HCT116 (cell line): ENCODE data around the gene ORC4. TPM values are rescaled to one million over a fixed set of nuclear protein-coding genes. Genes with fewer than 3 reads are reported as not detected.

Experiments used
- ATAC-seq: fragments of 200-7000 bp; cut with Tn5 transposase; 2 replicates; pipeline ENCODE4 v1.9.1; 2020; ENCODE audit warnings: mild to moderate bottlenecking, moderate library complexity
- BruUV-seq: library from RNA; stranded (reverse); fragments of 400-500 nt; replicated peaks from 2 replicates; lab custom pipeline; 2021; lab: Mats Ljungman, UMichigan
- CTCF ChIA-PET: fragments of 300-600 bp; sonication (Branson Sonifier 250); formaldehyde crosslinking; loops from one replicate; lab custom pipeline; 2021; ENCODE audit warnings: antibody characterized with exemption; lab: Charles Lee
- POLR2A ChIA-PET: fragments of 300-600, 350-600 bp; sonication (Branson Sonifier 250); formaldehyde crosslinking; loops from one replicate; lab custom pipeline; 2021; ENCODE audit warnings: antibody characterized with exemption; lab: Charles Lee
- RAD21 ChIA-PET, 2 experiments: fragments of 300-600 bp; sonication (Branson Sonifier 250); formaldehyde crosslinking; loops; one replicate each; lab custom pipeline; 2023; ENCODE audit warnings: low total read pairs in 2 of 2; ENCODE audit not compliant: uncharacterized antibody in 2 of 2, unreplicated experiment in 2 of 2, low non-redundant PET in 1 of 2; lab: Charles Lee
- DNase-seq: peaks from one replicate; pipeline ENCODE4 v3.0.0-alpha.2; 2010; ENCODE audit warnings: low read depth, low spot score
- H2AFZ ChIP-seq: fragments of 200-600 bp; shearing (Covaris generic), sonication (generic); 2 replicates; pipeline ENCODE4 v1.6.1; 2017; ENCODE audit warnings: low read depth, mixed run types, mixed read lengths, antibody characterized with exemption, low read length; ENCODE audit not compliant: poor library complexity, severe bottlenecking
- H3K27ac ChIP-seq: 2 replicates; pipeline ENCODE4 v1.5.1; 2012; ENCODE audit warnings: low read depth, low read length
- H3K27me3 ChIP-seq: fragments of 200-600 bp; sonication (generic); 2 replicates; pipeline ENCODE4 v1.6.1; 2016; ENCODE audit warnings: mixed run types, low read length, mixed read lengths; ENCODE audit not compliant: insufficient read depth
- H3K36me3 ChIP-seq, 2 experiments: fragments of 200-500 bp in 1 of 2; fragments of 200-600 bp in 1 of 2; sonication (Bioruptor generic) in 1 of 2; sonication (generic) in 1 of 2; 2 replicates each; pipeline versions ENCODE4 v1.5.1 to v1.6.1; 2014 to 2016; ENCODE audit warnings: low read length in 2 of 2, inconsistent platforms in 1 of 2, mixed read lengths in 1 of 2, mixed run types in 1 of 2; ENCODE audit not compliant: insufficient read depth in 2 of 2, control insufficient read depth in 1 of 2
- H3K4me1 ChIP-seq, 2 experiments: fragments of 200-600 bp in 1 of 2; sonication (generic) in 1 of 2; 2 replicates each; pipeline versions ENCODE4 v1.5.1 to v1.6.1; 2012 to 2017; ENCODE audit warnings: low read length in 2 of 2, inconsistent platforms in 1 of 2, mild to moderate bottlenecking in 1 of 2, mixed read lengths in 1 of 2, mixed run types in 1 of 2, moderate library complexity in 1 of 2; ENCODE audit not compliant: insufficient read depth in 2 of 2, control insufficient read depth in 1 of 2
- H3K4me2 ChIP-seq: fragments of 200-600 bp; sonication (generic); 2 replicates; pipeline ENCODE4 v1.6.1; 2017; ENCODE audit warnings: mixed run types, low read length, mixed read lengths
- H3K4me3 ChIP-seq, 2 experiments: fragments of 200-600 bp in 1 of 2; sonication (generic) in 1 of 2; replicated peaks in 1 of 2; 2 replicates each; pipeline ENCODE4 v1.5.1; 2011 to 2016; ENCODE audit warnings: low read length in 2 of 2, control low read depth in 1 of 2, low read depth in 1 of 2, mild to moderate bottlenecking in 1 of 2, mixed read lengths in 1 of 2, mixed run types in 1 of 2
- H3K79me2 ChIP-seq: fragments of 200-600 bp; sonication (generic); 2 replicates; pipeline ENCODE4 v1.6.1; 2017; ENCODE audit warnings: mild to moderate bottlenecking, mixed run types, low read length, moderate library complexity, mixed read lengths; ENCODE audit not compliant: insufficient read depth
- H3K9ac ChIP-seq: fragments of 200-600 bp; sonication (generic); 2 replicates; pipeline ENCODE4 v1.6.1; 2016; ENCODE audit warnings: low read length, mixed read lengths
- H3K9me2 ChIP-seq: fragments of 200-600 bp; sonication (generic), shearing (Covaris generic); 2 replicates; pipeline ENCODE4 v1.6.1; 2017; ENCODE audit warnings: mixed run types, mild to moderate bottlenecking, moderate library complexity; ENCODE audit not compliant: insufficient read depth
- H3K9me3 ChIP-seq, 2 experiments: fragments of 200-500 bp in 1 of 2; fragments of 200-600 bp in 1 of 2; sonication (Bioruptor generic) in 1 of 2; sonication (generic) in 1 of 2; 2 replicates each; pipeline ENCODE4 v1.6.1; 2014 to 2017; ENCODE audit warnings: low read length in 2 of 2, mixed read lengths in 2 of 2, inconsistent platforms in 1 of 2, low read depth in 1 of 2, mild to moderate bottlenecking in 1 of 2, mixed run types in 1 of 2, moderate library complexity in 1 of 2; ENCODE audit not compliant: control insufficient read depth in 1 of 2, insufficient read depth in 1 of 2
- H4K20me1 ChIP-seq: fragments of 200-600 bp; sonication (generic), shearing (Covaris generic); 2 replicates; pipeline ENCODE4 v1.6.1; 2017; ENCODE audit warnings: mixed run types, mild to moderate bottlenecking, moderate library complexity; ENCODE audit not compliant: insufficient read depth
- ATF3 ChIP-seq: IDR thresholded peaks from 2 replicates; pipeline ENCODE4 v1.6.1; 2012
- CBX3 ChIP-seq: IDR thresholded peaks from 2 replicates; pipeline ENCODE4 v1.6.1; 2012; ENCODE audit warnings: low read depth
- CEBPB ChIP-seq: IDR thresholded peaks from 2 replicates; pipeline ENCODE4 v1.6.1; 2012; ENCODE audit warnings: low read depth
- CTCF ChIP-seq, 3 experiments: fragments of 200-600 bp in 1 of 3; sonication (generic) in 1 of 3; IDR thresholded peaks in 2 of 3; conservative IDR thresholded peaks in 1 of 3; 2 replicates each; pipeline ENCODE4 v1.5.1; 2012 to 2017; ENCODE audit warnings: low read depth in 2 of 3, low read length in 2 of 3, antibody characterized with exemption in 1 of 3, borderline replicate concordance in 1 of 3, control low read depth in 1 of 3, mild to moderate bottlenecking in 1 of 3, mixed read lengths in 1 of 3, mixed run types in 1 of 3, moderate library complexity in 1 of 3; ENCODE audit not compliant: insufficient read depth in 1 of 3
- ELF1 ChIP-seq: IDR thresholded peaks from 2 replicates; pipeline ENCODE4 v1.6.1; 2012; ENCODE audit warnings: low read depth, borderline replicate concordance
- EZH2 ChIP-seq: fragments of 200-600 bp; sonication (generic); IDR thresholded peaks from 2 replicates; pipeline ENCODE4 v1.6.1; 2017; ENCODE audit warnings: antibody characterized with exemption, mixed run types
- EZH2phosphoT487 ChIP-seq: fragments of 200-600 bp; IDR thresholded peaks from 2 replicates; pipeline ENCODE4 v1.6.1; 2018; ENCODE audit warnings: antibody characterized with exemption, borderline replicate concordance
- POLR2A ChIP-seq: IDR thresholded peaks from 2 replicates; pipeline ENCODE4 v1.7.0; 2011; ENCODE audit warnings: borderline replicate concordance; ENCODE audit not compliant: insufficient read depth, insufficient read length; ENCODE audit errors: extremely low read depth
- POLR2AphosphoS5 ChIP-seq: IDR thresholded peaks from 2 replicates; pipeline ENCODE4 v1.6.1; 2011; ENCODE audit warnings: mild to moderate bottlenecking, low read depth, low read length, moderate library complexity
- RAD21 ChIP-seq: IDR thresholded peaks from 2 replicates; pipeline ENCODE4 v1.6.1; 2012; ENCODE audit warnings: low read depth, mild to moderate bottlenecking
- SIN3A ChIP-seq: IDR thresholded peaks from 2 replicates; pipeline ENCODE4 v1.6.1; 2012; ENCODE audit warnings: low read depth
- SRF ChIP-seq: IDR thresholded peaks from 2 replicates; pipeline ENCODE4 v1.6.1; 2012; ENCODE audit warnings: low read depth
- TCF7L2 ChIP-seq: IDR thresholded peaks from 2 replicates; pipeline ENCODE4 v1.7.0; 2011; ENCODE audit warnings: borderline replicate concordance, inconsistent platforms; ENCODE audit not compliant: insufficient read depth, insufficient read length; ENCODE audit errors: extremely low read depth
- ZFX ChIP-seq: fragments of 450-650 bp; IDR thresholded peaks from 2 replicates; pipeline ENCODE4 v1.6.1; 2017
- ZNF274 ChIP-seq: fragments of 200-500 bp; sonication (Bioruptor generic); IDR thresholded peaks from 2 replicates; pipeline ENCODE4 v1.6.1; 2014; ENCODE audit warnings: mild to moderate bottlenecking, low read depth, low read length, inconsistent platforms
- intact Hi-C: fragments of 100-400 bp; cut with micrococcal nuclease; formaldehyde crosslinking; loops from 2 replicates; pipeline ENCODE4 v1.10.0; 2022
- total RNA-seq: library from RNA; stranded (reverse); gene quantifications from one replicate; pipeline ENCODE4 v1.2.1, GENCODE V29; 2021; ENCODE audit not compliant: unreplicated experiment
- TF ChIP-seq, protein P1 (sequence below): IDR thresholded peaks from 2 replicates; pipeline ENCODE4 v1.6.1; 2012
- TF ChIP-seq, protein P2 (sequence below): IDR thresholded peaks from 2 replicates; pipeline ENCODE4 v1.6.1; 2011; ENCODE audit warnings: mild to moderate bottlenecking, low read length, moderate library complexity; ENCODE audit not compliant: insufficient replicate concordance; ENCODE audit errors: extremely low read depth

Gene ORC4
- total RNA-seq, 1 experiment from 2014 or later: 51.0 TPM

DNA sequence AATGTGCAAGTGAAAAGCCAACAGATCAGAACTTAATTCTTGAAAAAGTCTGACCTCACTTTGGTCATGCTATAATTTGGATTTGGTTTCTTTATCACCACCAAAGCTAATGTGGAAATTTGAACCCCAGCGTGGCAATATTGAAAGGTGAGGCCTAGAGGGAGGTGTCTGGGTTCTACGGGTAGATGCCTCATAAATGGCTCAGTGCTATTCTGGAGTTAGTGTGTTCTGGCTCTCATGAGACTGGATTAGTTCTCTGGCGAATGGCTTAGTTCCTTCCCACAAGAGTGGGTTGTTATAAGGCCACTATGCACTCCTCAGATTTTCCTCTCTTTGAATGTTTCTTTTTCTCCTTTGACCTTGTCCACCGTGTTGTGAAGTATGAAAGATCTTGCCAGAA lies 22.3 kb downstream of the ORC4 start:
- Histone ChIP-seq H2AFZ (no peak overlapping the region), H3K9me3 (no peaks in the 10 kb centered on the region; a peak in 1 of 4 replicates), H3K9ac (no peak overlapping the region), H3K9me2 (no peaks in the 10 kb centered on the region), H4K20me1 (0 out of 2 replicates have a peak, but pooled peaks cover 4% of the 10 kb centered on the region), H3K79me2 (peaks cover 89% of the 10 kb centered on the region), H3K4me2 (no peak overlapping the region), H3K27me3 (no peaks in the 10 kb centered on the region), H3K36me3 (no peaks in the 10 kb centered on the region), H3K4me1 (no peaks in the 10 kb centered on the region), H3K27ac (no peak overlapping the region), H3K4me3 (no peak overlapping the region)
- no peak for TF ChIP-seq ELF1
- TF ChIP-seq TCF7L2: no peak
- no peak for TF ChIP-seq SIN3A
- TF ChIP-seq POLR2AphosphoS5: no peak
- TF ChIP-seq CTCF (IDR thresholded peaks at IDR 0.05 in 2 of 3, conservative IDR thresholded peaks at IDR 0.05 in 1 of 3; ENCODE audit: borderline replicate concordance in 1 of 3, insufficient read depth in 1 of 3, low read depth in 2 of 3, low read length in 2 of 3): no peak
- TF ChIP-seq RAD21: no peak
- RAD21 ChIA-PET: no interaction called here
- ATAC-seq: no peak
- POLR2A ChIA-PET: interaction anchor here (0.6 kb wide), 1 partner anchor 10 kb away, joined by 3 read pairs; no protein-coding TSS in a partner anchor
- CTCF ChIA-PET: interaction anchor here (1.3 kb wide), 1 partner anchor 511 kb away, joined by 3 read pairs; no protein-coding TSS in a partner anchor
- no TSS peak for BruUV-seq
- DNase-seq: no peak
- intact Hi-C loops: no loop called here

GRCh38 chr2:147996828-147997227 lies 23.7 kb downstream of the ORC4 start:
- no peak for TF ChIP-seq EZH2phosphoT487
- TF ChIP-seq ATF3: no peak
- no peak for TF ChIP-seq POLR2A
- no peak for TF ChIP-seq TCF7L2
- TF ChIP-seq, protein P1, sequence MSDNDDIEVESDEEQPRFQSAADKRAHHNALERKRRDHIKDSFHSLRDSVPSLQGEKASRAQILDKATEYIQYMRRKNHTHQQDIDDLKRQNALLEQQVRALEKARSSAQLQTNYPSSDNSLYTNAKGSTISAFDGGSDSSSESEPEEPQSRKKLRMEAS: no peak
- TF ChIP-seq ZFX: no peak
- no peak for TF ChIP-seq SRF
- TF ChIP-seq EZH2: no peak
- no peak for TF ChIP-seq POLR2AphosphoS5
- TF ChIP-seq RAD21: no peak
- TF ChIP-seq ZNF274: no peak
- no peak for TF ChIP-seq CEBPB
- TF ChIP-seq ELF1: no peak
- TF ChIP-seq CBX3: no peak
- TF ChIP-seq, protein P2, sequence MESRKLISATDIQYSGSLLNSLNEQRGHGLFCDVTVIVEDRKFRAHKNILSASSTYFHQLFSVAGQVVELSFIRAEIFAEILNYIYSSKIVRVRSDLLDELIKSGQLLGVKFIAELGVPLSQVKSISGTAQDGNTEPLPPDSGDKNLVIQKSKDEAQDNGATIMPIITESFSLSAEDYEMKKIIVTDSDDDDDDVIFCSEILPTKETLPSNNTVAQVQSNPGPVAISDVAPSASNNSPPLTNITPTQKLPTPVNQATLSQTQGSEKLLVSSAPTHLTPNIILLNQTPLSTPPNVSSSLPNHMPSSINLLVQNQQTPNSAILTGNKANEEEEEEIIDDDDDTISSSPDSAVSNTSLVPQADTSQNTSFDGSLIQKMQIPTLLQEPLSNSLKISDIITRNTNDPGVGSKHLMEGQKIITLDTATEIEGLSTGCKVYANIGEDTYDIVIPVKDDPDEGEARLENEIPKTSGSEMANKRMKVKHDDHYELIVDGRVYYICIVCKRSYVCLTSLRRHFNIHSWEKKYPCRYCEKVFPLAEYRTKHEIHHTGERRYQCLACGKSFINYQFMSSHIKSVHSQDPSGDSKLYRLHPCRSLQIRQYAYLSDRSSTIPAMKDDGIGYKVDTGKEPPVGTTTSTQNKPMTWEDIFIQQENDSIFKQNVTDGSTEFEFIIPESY: no peak
- no peak overlapping the region for H2AFZ ChIP-seq
- no peak overlapping the region for H3K27ac ChIP-seq
- no peak overlapping the region for H3K4me2 ChIP-seq
- H3K9ac ChIP-seq: no peak overlapping the region
- RAD21 ChIA-PET: no interaction called here
- H3K79me2 ChIP-seq: peaks cover 90% of the 10 kb centered on the region
- H3K27me3 ChIP-seq: no peaks in the 10 kb centered on the region
- H3K4me3 ChIP-seq: no peak overlapping the region
- POLR2A ChIA-PET: no interaction called here
- no peak for DNase-seq
- no peaks in the 10 kb centered on the region for H3K4me1 ChIP-seq
- BruUV-seq: no TSS peak
- 0 out of 2 replicates have a peak, but pooled peaks cover 4% of the 10 kb centered on the region for H4K20me1 ChIP-seq
- no peak for ATAC-seq
- intact Hi-C loops: no loop called here
- no peaks in the 10 kb centered on the region for H3K36me3 ChIP-seq
- CTCF ChIA-PET: interaction anchor here (1.3 kb wide), 1 partner anchor 513 kb away, joined by 3 read pairs; no protein-coding TSS in a partner anchor
- H3K9me2 ChIP-seq: no peaks in the 10 kb centered on the region
- H3K9me3 ChIP-seq: no peaks in the 10 kb centered on the region; a peak in 1 of 4 replicates
